ENCODE measurements around the gene CDIPT. TPM values are rescaled to one million over a fixed set of nuclear protein-coding genes. Genes with fewer than 3 reads are reported as not detected.
"Not testable (repeated sequence)": the region's sequence is repeated elsewhere in the genome, so short reads cannot be mapped to it uniquely, and the experiment has no call there.

The CDIPT gene
- total RNA-seq, 1 donor from 2014 or later: 68.1 TPM

GRCh38 chr16:29858974-29859373 is 4.1 kb downstream of the CDIPT start:
- no peak for DNase-seq (ENCODE audit: low spot score)

- DNase-seq (ENCODE audit: low spot score): no peak
These were observed 4.7 kb downstream of the CDIPT start for GRCh38 chr16:29858149-29858849.

GRCh38 chr16:29857133-29857760 is 5.8 kb downstream of the CDIPT start:
- DNase-seq (ENCODE audit: low spot score): peak; percentile 25

- DNase-seq (ENCODE audit: low spot score): no peak
These were observed 8.4 kb downstream of the CDIPT start for GRCh38 chr16:29854520-29855100.

GRCh38 chr16:29852654-29853053 is 10.4 kb downstream of the CDIPT start:
- DNase-seq (ENCODE audit: low spot score): no peak

- DNase-seq (ENCODE audit: low spot score): no peak
These were observed 12.0 kb downstream of the CDIPT start for GRCh38 chr16:29850998-29851397.

GRCh38 chr16:29849505-29849904 is 13.5 kb downstream of the CDIPT start:
- peak; percentile 47 for DNase-seq (ENCODE audit: low spot score)

- DNase-seq (ENCODE audit: low spot score): peak; percentile 42
These were observed 14.4 kb downstream of the CDIPT start for GRCh38 chr16:29848420-29849297.

GRCh38 chr16:29845656-29846055 is 17.4 kb downstream of the CDIPT start:
- DNase-seq (ENCODE audit: low spot score): no peak

- DNase-seq (ENCODE audit: low spot score): peak; percentile 40
These were observed 18.3 kb downstream of the CDIPT start for GRCh38 chr16:29844575-29845331.

- no peak for DNase-seq (ENCODE audit: low spot score)
These were observed 19.1 kb downstream of the CDIPT start for GRCh38 chr16:29843931-29844330.

GRCh38 chr16:29842732-29843346 is 20.2 kb downstream of the CDIPT start:
- DNase-seq (ENCODE audit: low spot score): no peak

GRCh38 chr16:29841631-29842030 is 21.4 kb downstream of the CDIPT start:
- DNase-seq (ENCODE audit: low spot score): no peak

GRCh38 chr16:29840240-29840639 is 22.8 kb downstream of the CDIPT start:
- DNase-seq (ENCODE audit: low spot score): no peak

GRCh38 chr16:29839822-29840221 is 23.2 kb downstream of the CDIPT start:
- peak; percentile 25 for DNase-seq (ENCODE audit: low spot score)

GRCh38 chr16:29837841-29838240 is 25.2 kb downstream of the CDIPT start:
- peak; percentile 58 for DNase-seq (ENCODE audit: low spot score)

GRCh38 chr16:29836623-29837022 is 26.4 kb downstream of the CDIPT start:
- no peak for DNase-seq (ENCODE audit: low spot score)

GRCh38 chr16:29835926-29836325 is 27.1 kb downstream of the CDIPT start:
- no peak for DNase-seq (ENCODE audit: low spot score)

GRCh38 chr16:29834079-29834478 is 28.9 kb downstream of the CDIPT start:
- no peak for DNase-seq (ENCODE audit: low spot score)

- not testable (repeated sequence) for DNase-seq (ENCODE audit: low spot score)
These were observed 29.8 kb downstream of the CDIPT start for GRCh38 chr16:29833219-29833618.

GRCh38 chr16:29831490-29831889 is 31.5 kb downstream of the CDIPT start:
- no peak for DNase-seq (ENCODE audit: low spot score)
